ENCODE data around the gene NAT9.

GRCh38 chr17:74779948-74780400 is 3.8 kb upstream of the NAT9 start:
- no peak for TF ChIP-seq CTCF (conservative IDR thresholded peaks at IDR 0.05; ENCODE audit: low read depth in 2 of 2)
- no peak for TF ChIP-seq EZH2phosphoT487 (IDR thresholded peaks at IDR 0.05; ENCODE audit: unreplicated experiment)
- TF ChIP-seq POLR2AphosphoS5 (IDR thresholded peaks at IDR 0.05; ENCODE audit: low read depth), result no peak
